ENCODE results near the gene ACTL6B.
A peak's percentile ranks its signal among the peaks of the same experiment; 100 is the strongest.

DNA sequence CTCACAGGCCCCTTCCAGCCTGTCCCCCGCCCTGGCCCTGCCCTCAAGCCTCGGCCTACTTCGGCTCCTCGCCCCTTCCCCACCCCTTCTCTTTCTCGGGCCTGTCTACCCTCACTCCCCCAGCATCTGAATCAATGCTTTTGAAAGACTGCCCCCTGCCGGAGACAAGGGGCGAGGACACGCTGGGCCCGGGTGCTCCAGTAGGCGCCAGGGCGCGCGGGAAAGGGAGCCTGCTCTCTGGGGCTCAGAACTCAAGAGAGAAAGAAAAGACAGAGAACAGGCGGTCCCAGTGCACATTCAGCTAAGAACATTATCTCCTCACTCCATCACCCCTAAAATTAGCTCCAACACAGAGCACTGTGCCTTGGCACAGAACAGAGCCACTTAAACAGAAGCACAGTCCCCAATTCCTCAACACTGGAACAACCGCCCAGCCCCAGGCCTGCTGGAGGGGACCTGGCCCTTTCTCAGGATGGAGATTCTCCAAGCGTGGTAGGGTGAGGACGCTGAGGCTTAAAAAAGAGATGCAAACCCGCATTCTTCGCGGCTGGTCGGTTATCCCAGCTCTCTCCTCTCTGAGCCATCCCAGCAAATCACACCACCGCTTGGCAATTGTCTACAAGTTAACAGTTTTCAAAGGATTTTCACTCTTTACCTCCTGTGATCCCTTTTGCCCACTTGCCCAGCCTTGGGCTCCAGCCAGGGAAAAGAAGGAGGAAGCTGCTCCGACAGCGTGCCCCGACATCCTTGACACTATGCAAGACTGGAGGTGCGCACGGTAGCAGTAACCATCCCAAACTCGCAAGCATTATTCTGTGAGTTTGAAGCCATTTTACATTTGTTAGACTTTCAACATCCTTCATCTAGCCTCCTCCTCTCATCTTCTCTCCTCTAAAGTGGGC lies 35.7 kb upstream of the ACTL6B start:
- TF ChIP-seq, protein P1, sequence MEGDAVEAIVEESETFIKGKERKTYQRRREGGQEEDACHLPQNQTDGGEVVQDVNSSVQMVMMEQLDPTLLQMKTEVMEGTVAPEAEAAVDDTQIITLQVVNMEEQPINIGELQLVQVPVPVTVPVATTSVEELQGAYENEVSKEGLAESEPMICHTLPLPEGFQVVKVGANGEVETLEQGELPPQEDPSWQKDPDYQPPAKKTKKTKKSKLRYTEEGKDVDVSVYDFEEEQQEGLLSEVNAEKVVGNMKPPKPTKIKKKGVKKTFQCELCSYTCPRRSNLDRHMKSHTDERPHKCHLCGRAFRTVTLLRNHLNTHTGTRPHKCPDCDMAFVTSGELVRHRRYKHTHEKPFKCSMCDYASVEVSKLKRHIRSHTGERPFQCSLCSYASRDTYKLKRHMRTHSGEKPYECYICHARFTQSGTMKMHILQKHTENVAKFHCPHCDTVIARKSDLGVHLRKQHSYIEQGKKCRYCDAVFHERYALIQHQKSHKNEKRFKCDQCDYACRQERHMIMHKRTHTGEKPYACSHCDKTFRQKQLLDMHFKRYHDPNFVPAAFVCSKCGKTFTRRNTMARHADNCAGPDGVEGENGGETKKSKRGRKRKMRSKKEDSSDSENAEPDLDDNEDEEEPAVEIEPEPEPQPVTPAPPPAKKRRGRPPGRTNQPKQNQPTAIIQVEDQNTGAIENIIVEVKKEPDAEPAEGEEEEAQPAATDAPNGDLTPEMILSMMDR (IDR thresholded peaks at IDR 0.05) = peak; percentile 74 to 96
- TF ChIP-seq POLR2A (IDR thresholded peaks at IDR 0.05) (no peak), POLR2AphosphoS5 (IDR thresholded peaks at IDR 0.05) (no peak)
